Measurements from ENCODE around the gene FAM9C. TPM values are rescaled to one million over a fixed set of nuclear protein-coding genes. Genes with fewer than 3 reads are reported as not detected.
A peak's percentile ranks its signal among the peaks of the same experiment; 100 is the strongest.

FAM9C gene
- total and polyA plus RNA-seq, 2 donors (not counting 1 experiment from before 2014, with no cell fraction given): not detected

DNA sequence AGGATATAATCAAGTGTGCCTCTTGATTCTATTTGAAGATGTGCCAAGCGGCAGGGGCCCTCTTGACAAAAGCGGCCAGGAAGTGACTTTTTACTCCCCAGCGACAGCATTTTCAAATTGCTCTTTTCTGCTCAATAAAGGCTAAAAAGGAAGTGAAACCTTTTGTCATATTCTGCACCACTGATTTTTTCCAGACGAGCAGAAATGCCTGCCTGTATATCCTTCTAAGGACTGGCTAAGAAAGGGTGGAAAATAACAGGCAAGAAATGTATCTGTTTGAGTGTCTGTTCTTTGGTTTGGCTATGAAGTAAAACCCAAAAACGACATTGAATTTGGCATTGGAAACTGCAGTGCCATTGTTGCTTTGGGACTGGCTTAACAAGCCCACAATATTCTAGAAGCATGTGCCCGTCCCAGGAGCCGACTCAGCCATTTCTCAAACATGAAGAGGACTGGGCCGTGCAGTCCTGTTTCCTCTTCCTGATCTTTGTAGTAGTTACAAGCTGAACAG is 44.1 kb downstream of the FAM9C start:
- H3K4me3 ChIP-seq (ENCODE audit: control extremely low read depth in 1 of 5, extremely low read depth in 1 of 5, insufficient read depth in 1 of 5, low read depth in 2 of 5, low read length in 4 of 5): peak overlapping the region in 4 of 5 experiments; percentile 3 to 40 (median 10)
- H3K27me3 ChIP-seq (replicated peaks in 1 of 4; ENCODE audit: control extremely low read depth in 1 of 4, control insufficient read depth in 3 of 4, insufficient read depth in 4 of 4, low read length in 3 of 4): no peaks in the 10 kb centered on the region

DNA sequence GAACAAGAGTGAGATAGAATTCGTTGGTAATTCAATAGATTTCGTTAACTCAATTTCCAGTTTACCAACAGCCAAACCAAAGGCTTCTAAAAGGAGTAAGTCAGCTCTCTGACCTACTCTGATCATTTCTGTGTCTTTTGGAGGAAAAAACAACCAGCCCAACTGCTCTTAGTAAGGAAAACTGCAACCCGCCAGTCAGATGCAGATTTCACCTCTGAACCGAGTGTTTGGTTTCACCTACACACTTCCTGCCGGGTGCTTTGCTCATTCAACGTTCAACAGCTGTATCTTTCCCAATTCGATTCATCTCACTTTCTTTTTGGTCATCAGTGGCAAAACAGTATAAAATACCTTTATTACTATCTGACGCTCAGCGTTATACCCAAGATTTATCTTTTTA is 45.0 kb downstream of the FAM9C start:
- H3K4me1 Mint-ChIP-seq: peaks cover 54% of the 10 kb centered on the region
- no peaks in the 10 kb centered on the region for H3K79me2 ChIP-seq (ENCODE audit: control insufficient read depth, insufficient read depth, low read length)
- ATAC-seq (ENCODE audit: low read depth): peak; percentile 26
- H3K9ac ChIP-seq (ENCODE audit: low read length): peak overlapping the region; percentile 44
- POLR2A ChIA-PET: interaction anchor here (0.9 to 1.3 kb wide), 5 partner anchors 21 to 88 kb away, joined by 3 to 6 read pairs (median 4); no protein-coding TSS in a partner anchor
- CTCF ChIA-PET: interaction anchor here (0.6 to 4.6 kb wide), 8 partner anchors 13 to 488 kb away, joined by 3 to 21 read pairs (median 4); no protein-coding TSS in a partner anchor
- no peaks in the 10 kb centered on the region for H3K9me3 ChIP-seq (ENCODE audit: control extremely low read depth in 1 of 3, control insufficient read depth in 2 of 3, insufficient read depth in 1 of 3, low read length in 2 of 3)
- H3K4me3 Mint-ChIP-seq: peak overlapping the region; percentile 84
- peak overlapping the region; percentile 73 for H3K4me2 ChIP-seq (replicated peaks; ENCODE audit: low read depth, low read length, poor library complexity, severe bottlenecking)
- no peaks in the 10 kb centered on the region for H4K20me1 ChIP-seq (ENCODE audit: control insufficient read depth, insufficient read depth, low read length, poor library complexity, severe bottlenecking)
- H3K27ac Mint-ChIP-seq: peak overlapping the region; percentile 95
- peak overlapping the region; percentile 43 for H2AFZ ChIP-seq (ENCODE audit: insufficient read depth, low read depth, low read length, poor library complexity, severe bottlenecking)
- TF ChIP-seq EZH2 (IDR thresholded peaks at IDR 0.05; ENCODE audit: borderline replicate concordance, insufficient read depth, low read depth, low read length, poor library complexity, severe bottlenecking): no peak
- TF ChIP-seq, protein P1, sequence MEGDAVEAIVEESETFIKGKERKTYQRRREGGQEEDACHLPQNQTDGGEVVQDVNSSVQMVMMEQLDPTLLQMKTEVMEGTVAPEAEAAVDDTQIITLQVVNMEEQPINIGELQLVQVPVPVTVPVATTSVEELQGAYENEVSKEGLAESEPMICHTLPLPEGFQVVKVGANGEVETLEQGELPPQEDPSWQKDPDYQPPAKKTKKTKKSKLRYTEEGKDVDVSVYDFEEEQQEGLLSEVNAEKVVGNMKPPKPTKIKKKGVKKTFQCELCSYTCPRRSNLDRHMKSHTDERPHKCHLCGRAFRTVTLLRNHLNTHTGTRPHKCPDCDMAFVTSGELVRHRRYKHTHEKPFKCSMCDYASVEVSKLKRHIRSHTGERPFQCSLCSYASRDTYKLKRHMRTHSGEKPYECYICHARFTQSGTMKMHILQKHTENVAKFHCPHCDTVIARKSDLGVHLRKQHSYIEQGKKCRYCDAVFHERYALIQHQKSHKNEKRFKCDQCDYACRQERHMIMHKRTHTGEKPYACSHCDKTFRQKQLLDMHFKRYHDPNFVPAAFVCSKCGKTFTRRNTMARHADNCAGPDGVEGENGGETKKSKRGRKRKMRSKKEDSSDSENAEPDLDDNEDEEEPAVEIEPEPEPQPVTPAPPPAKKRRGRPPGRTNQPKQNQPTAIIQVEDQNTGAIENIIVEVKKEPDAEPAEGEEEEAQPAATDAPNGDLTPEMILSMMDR (IDR thresholded peaks at IDR 0.05): no peak
- H3K27ac ChIP-seq (ENCODE audit: low read length in 2 of 2): peak overlapping the region; percentile 76 to 80
- peak overlapping the region in 3 of 5 experiments; percentile 7 to 40 (median 18) for H3K4me3 ChIP-seq (ENCODE audit: control extremely low read depth in 1 of 5, extremely low read depth in 1 of 5, insufficient read depth in 1 of 5, low read depth in 2 of 5, low read length in 4 of 5)
- no peaks in the 10 kb centered on the region for H3K9me3 Mint-ChIP-seq (ENCODE audit: insufficient read depth)
- no peaks in the 10 kb centered on the region for H3K27me3 ChIP-seq (replicated peaks in 1 of 4; ENCODE audit: control extremely low read depth in 1 of 4, control insufficient read depth in 3 of 4, insufficient read depth in 4 of 4, low read length in 3 of 4)
- DNase-seq: peak; percentile 40
- no peaks in the 10 kb centered on the region for H3K27me3 Mint-ChIP-seq
- peaks cover 55 to 60% of the 10 kb centered on the region in 2 donors for H3K4me1 ChIP-seq (ENCODE audit: control insufficient read depth in 2 of 2, insufficient read depth in 2 of 2, low read length in 2 of 2)
- H3K36me3 ChIP-seq (replicated peaks in 1 of 2; ENCODE audit: control extremely low read depth in 1 of 2, control insufficient read depth in 1 of 2, extremely low read depth in 1 of 2, insufficient read depth in 2 of 2, low read length in 1 of 2): no peaks in the 10 kb centered on the region
- 0% methylated on average over 2 of the region's 9 CpGs for WGBS (ENCODE audit: insufficient coverage)
- intact Hi-C loops (cut with micrococcal nuclease): no loop called here

More for the DNA sequence above, 44.1 kb downstream of the FAM9C start:
- Histone ChIP-seq H2AFZ (ENCODE audit: insufficient read depth, low read depth, low read length, poor library complexity, severe bottlenecking) (no peak overlapping the region), H3K4me1 (ENCODE audit: control insufficient read depth in 2 of 2, insufficient read depth in 2 of 2, low read length in 2 of 2) (peaks cover 64 to 69% of the 10 kb centered on the region in 2 donors), H3K9me3 (ENCODE audit: control extremely low read depth in 1 of 3, control insufficient read depth in 2 of 3, insufficient read depth in 1 of 3, low read length in 2 of 3) (no peaks in the 10 kb centered on the region), H3K4me2 (replicated peaks; ENCODE audit: low read depth, low read length, poor library complexity, severe bottlenecking) (peak overlapping the region; percentile 73), H3K79me2 (ENCODE audit: control insufficient read depth, insufficient read depth, low read length) (no peaks in the 10 kb centered on the region), H3K36me3 (replicated peaks in 1 of 2; ENCODE audit: control extremely low read depth in 1 of 2, control insufficient read depth in 1 of 2, extremely low read depth in 1 of 2, insufficient read depth in 2 of 2, low read length in 1 of 2) (no peaks in the 10 kb centered on the region), H3K27ac (ENCODE audit: low read length in 2 of 2) (peak overlapping the region; percentile 76 to 80), H4K20me1 (ENCODE audit: control insufficient read depth, insufficient read depth, low read length, poor library complexity, severe bottlenecking) (no peaks in the 10 kb centered on the region), H3K9ac (ENCODE audit: low read length) (peak overlapping the region; percentile 44)
- Mint-ChIP-seq H3K9me3 (ENCODE audit: insufficient read depth) (no peaks in the 10 kb centered on the region), H3K4me3 (peak overlapping the region; percentile 84), H3K4me1 (peaks cover 64% of the 10 kb centered on the region), H3K27ac (peak overlapping the region; percentile 95), H3K27me3 (no peaks in the 10 kb centered on the region)
- WGBS (ENCODE audit: insufficient coverage): no CpG with 5 or more reads among the region's 8 CpGs
- ChIA-PET POLR2A (interaction anchor here (0.8 to 1.3 kb wide), 4 partner anchors 10 to 87 kb away, joined by 3 to 6 read pairs (median 4); no protein-coding TSS in a partner anchor), CTCF (interaction anchor here (2.8 to 4.6 kb wide), 5 partner anchors 22 to 91 kb away, joined by 14 to 21 read pairs (median 20); partner anchors contain the start of gene TMSB4X)
- peak; percentile 72 for ATAC-seq (ENCODE audit: low read depth)
- TF ChIP-seq, protein P1 (IDR thresholded peaks at IDR 0.05): no peak
- TF ChIP-seq EZH2 (IDR thresholded peaks at IDR 0.05; ENCODE audit: borderline replicate concordance, insufficient read depth, low read depth, low read length, poor library complexity, severe bottlenecking): no peak
- intact Hi-C loops (cut with micrococcal nuclease): loop anchor here (1.0 to 2.0 kb wide), 4 partner anchors 22 to 87 kb away; no protein-coding TSS in a partner anchor
- DNase-seq: peak; percentile 79

Data from B cell (primary cell).